CD14-positive monocyte (primary cell): ENCODE data around the gene PPP1R1C. TPM values are rescaled to one million over a fixed set of nuclear protein-coding genes. Genes with fewer than 3 reads are reported as not detected.

Experiments
- DNase-seq, 3 donors: peaks; one replicate each; pipeline ENCODE4 v3.0.0-alpha.2; 2011 to 2022
- H2AFZ ChIP-seq: 2 replicates; pipeline ENCODE4 v1.6.0; 2012; ENCODE audit warnings: mild to moderate bottlenecking, low read depth, low read length, inconsistent platforms; ENCODE audit not compliant: insufficient read depth, poor library complexity, severe bottlenecking
- H3K27ac ChIP-seq, 2 donors: 1 replicate in 1 of 2; 2 replicates in 1 of 2; pipeline ENCODE4 v1.5.1; 2012 to 2013; ENCODE audit warnings: low read length in 2 of 2, control low read depth in 1 of 2, inconsistent platforms in 1 of 2, low read depth in 1 of 2, mild to moderate bottlenecking in 1 of 2
- H3K27me3 ChIP-seq, 2 donors: one replicate each; pipeline versions ENCODE4 v1.6.0 to v1.6.1; 2011 to 2013; ENCODE audit warnings: low read length in 2 of 2; ENCODE audit not compliant: control insufficient read depth in 2 of 2, insufficient read depth in 2 of 2
- H3K36me3 ChIP-seq, 2 donors: replicated peaks in 1 of 2; 1 replicate in 1 of 2; 2 replicates in 1 of 2; pipeline versions ENCODE4 v1.5.1 to v1.6.1; 2012 to 2013; ENCODE audit warnings: low read length in 2 of 2, control low read depth in 1 of 2, inconsistent platforms in 1 of 2, mild to moderate bottlenecking in 1 of 2; ENCODE audit not compliant: insufficient read depth in 2 of 2, control insufficient read depth in 1 of 2
- H3K4me1 ChIP-seq, 2 donors: 1 replicate in 1 of 2; 2 replicates in 1 of 2; pipeline versions ENCODE4 v1.5.1 to v1.6.1; 2012 to 2013; ENCODE audit warnings: low read length in 2 of 2, control low read depth in 1 of 2, inconsistent platforms in 1 of 2, mild to moderate bottlenecking in 1 of 2, moderate library complexity in 1 of 2; ENCODE audit not compliant: insufficient read depth in 2 of 2, control insufficient read depth in 1 of 2
- H3K4me2 ChIP-seq: replicated peaks from 2 replicates; pipeline ENCODE3; 2012; ENCODE audit warnings: low read length, moderate library complexity, mild to moderate bottlenecking; ENCODE audit not compliant: poor library complexity, severe bottlenecking; ENCODE audit errors: extremely low read depth
- H3K4me3 ChIP-seq, 3 experiments: fragments of 200-600 bp in 1 of 3; sonication (generic) in 1 of 3; replicated peaks in 1 of 3; 1 replicate in 2 of 3; 2 replicates in 1 of 3; pipeline ENCODE4 v1.5.1; 2011 to 2013; ENCODE audit warnings: low read length in 3 of 3, mild to moderate bottlenecking in 3 of 3, control low read depth in 2 of 3, low read depth in 2 of 3, inconsistent platforms in 1 of 3, moderate library complexity in 1 of 3
- H3K79me2 ChIP-seq: 2 replicates; pipeline ENCODE4 v1.6.0; 2012; ENCODE audit warnings: mild to moderate bottlenecking, control low read depth, inconsistent platforms, low read length, moderate library complexity; ENCODE audit not compliant: insufficient read depth
- H3K9ac ChIP-seq: 2 replicates; pipeline ENCODE4 v1.6.0; 2017; ENCODE audit warnings: low read length, mild to moderate bottlenecking; ENCODE audit not compliant: insufficient read depth, poor library complexity, severe bottlenecking
- H3K9me3 ChIP-seq, 2 donors: replicated peaks in 1 of 2; 1 replicate in 1 of 2; 2 replicates in 1 of 2; pipeline versions ENCODE4 v1.5.1 to v1.6.1; 2012 to 2013; ENCODE audit warnings: low read length in 2 of 2, control low read depth in 1 of 2; ENCODE audit not compliant: control insufficient read depth in 1 of 2, insufficient read depth in 1 of 2
- H4K20me1 ChIP-seq: 2 replicates; pipeline ENCODE4 v1.6.0; 2012; ENCODE audit warnings: mild to moderate bottlenecking, low read length, control low read depth, moderate library complexity; ENCODE audit not compliant: insufficient read depth
- H3K27ac Mint-ChIP-seq, 7 donors: one replicate each; pipeline ENCODE4 v1.8.0; 2020; ENCODE audit warnings: mild to moderate bottlenecking in 7 of 7, mixed read lengths in 7 of 7, moderate library complexity in 6 of 7, inconsistent platforms in 2 of 7
- H3K27me3 Mint-ChIP-seq, 3 donors: one replicate each; pipeline ENCODE4 v1.8.0; 2021 to 2022; ENCODE audit warnings: low read depth in 3 of 3, mild to moderate bottlenecking in 3 of 3, mixed read lengths in 3 of 3, moderate library complexity in 3 of 3, inconsistent platforms in 1 of 3
- H3K36me3 Mint-ChIP-seq, 2 donors: one replicate each; pipeline ENCODE4 v1.8.0; 2020; ENCODE audit warnings: mixed read lengths in 2 of 2, inconsistent platforms in 1 of 2, mild to moderate bottlenecking in 1 of 2
- H3K4me1 Mint-ChIP-seq: one replicate; pipeline ENCODE4 v1.8.0; 2020; ENCODE audit warnings: mild to moderate bottlenecking, mixed read lengths
- H3K4me3 Mint-ChIP-seq, 2 donors: one replicate each; pipeline ENCODE4 v1.8.0; 2020; ENCODE audit warnings: mild to moderate bottlenecking in 2 of 2, mixed read lengths in 2 of 2, moderate library complexity in 1 of 2
- H3K9me3 Mint-ChIP-seq, 7 donors: one replicate each; pipeline ENCODE4 v1.8.0; 2020 to 2022; ENCODE audit warnings: mixed read lengths in 7 of 7, mild to moderate bottlenecking in 6 of 7, moderate library complexity in 6 of 7, inconsistent platforms in 2 of 7
- CTCF ChIP-seq: fragments of 200-600 bp; IDR thresholded peaks from one replicate; pipeline ENCODE4 v1.8.0; 2022; ENCODE audit warnings: antibody characterized with exemption, mild to moderate bottlenecking
- WGBS: methylation state at CpG from one replicate; pipeline ENCODE4 v1.1.5; 2013; ENCODE audit warnings: missing lambda C conversion rate; ENCODE audit not compliant: insufficient coverage; 5-methylcytosine and 5-hydroxymethylcytosine counted together
- intact Hi-C, 2 donors: fragments of 100-400 bp; cut with micrococcal nuclease; formaldehyde crosslinking; loops; one replicate each; pipeline versions ENCODE4 v1.15.0 to v1.15.1; 2023
- polyA plus RNA-seq, 3 donors: library from polyadenylated mRNA; depleted of rRNA in 1 of 3; unstranded in 2 of 3; stranded (reverse) in 1 of 3; fragments of 300-500 nt in 2 of 3; fragments of >200 nt in 1 of 3; fragmentation: Illumina TruSeq in 2 of 3; gene quantifications; 1 replicate in 2 of 3; 2 replicates in 1 of 3; pipeline ENCODE4 v1.2.3, GENCODE V29; 2012 to 2021

The PPP1R1C gene
- polyA plus RNA-seq, 3 donors, result not detected

GRCh38 chr2:182133195-182133891, 147.7 kb downstream of the PPP1R1C start:
- intact Hi-C loops, result no loop called here
- Histone ChIP-seq H3K9ac (no peak overlapping the region), H3K4me3 (no peak overlapping the region), H3K4me2 (no peak overlapping the region), H3K4me1 (no peaks in the 10 kb centered on the region), H2AFZ (no peak overlapping the region), H4K20me1 (no peaks in the 10 kb centered on the region), H3K36me3 (no peaks in the 10 kb centered on the region), H3K27ac (no peak overlapping the region), H3K79me2 (no peaks in the 10 kb centered on the region), H3K27me3 (no peaks in the 10 kb centered on the region), H3K9me3 (no peaks in the 10 kb centered on the region)
- H3K4me1 Mint-ChIP-seq, result peaks cover 2% of the 10 kb centered on the region
- WGBS, result no CpG with 5 or more reads among the region's 1 CpG
- H3K27ac Mint-ChIP-seq, result no peak overlapping the region
- TF ChIP-seq CTCF, result no peak
- no peaks in the 10 kb centered on the region for H3K9me3 Mint-ChIP-seq
- no peak overlapping the region for H3K4me3 Mint-ChIP-seq
- H3K27me3 Mint-ChIP-seq, result peaks cover 1 to 3% (median 3%) of the 10 kb centered on the region in 3 donors
- no peaks in the 10 kb centered on the region for H3K36me3 Mint-ChIP-seq
- no peak for DNase-seq

GRCh38 chr2:182134201-182134600, 148.5 kb downstream of the PPP1R1C start:
- Mint-ChIP-seq H3K4me1 (peaks cover 2% of the 10 kb centered on the region), H3K27ac (no peak overlapping the region), H3K4me3 (no peak overlapping the region), H3K27me3 (peaks cover 1 to 3% (median 3%) of the 10 kb centered on the region in 3 donors), H3K9me3 (no peaks in the 10 kb centered on the region), H3K36me3 (no peaks in the 10 kb centered on the region)
- no peaks in the 10 kb centered on the region for H3K27me3 ChIP-seq
- H3K36me3 ChIP-seq, result no peaks in the 10 kb centered on the region
- H2AFZ ChIP-seq, result no peak overlapping the region
- H3K4me1 ChIP-seq, result no peaks in the 10 kb centered on the region
- H3K4me3 ChIP-seq, result no peak overlapping the region
- no peak for DNase-seq
- no peak overlapping the region for H3K27ac ChIP-seq
- no peaks in the 10 kb centered on the region for H4K20me1 ChIP-seq
- no peak for TF ChIP-seq CTCF
- H3K79me2 ChIP-seq, result no peaks in the 10 kb centered on the region
- H3K4me2 ChIP-seq, result no peak overlapping the region
- intact Hi-C loops, result no loop called here
- H3K9me3 ChIP-seq, result no peaks in the 10 kb centered on the region
- 70% methylated on average over 1 of the region's 1 CpG for WGBS
- no peak overlapping the region for H3K9ac ChIP-seq
